ENCODE measurements around the gene UNC13D.
"Not testable (repeated sequence)": the region's sequence is repeated elsewhere in the genome, so short reads cannot be mapped to it uniquely, and the experiment has no call there.

UNC13D gene

DNA sequence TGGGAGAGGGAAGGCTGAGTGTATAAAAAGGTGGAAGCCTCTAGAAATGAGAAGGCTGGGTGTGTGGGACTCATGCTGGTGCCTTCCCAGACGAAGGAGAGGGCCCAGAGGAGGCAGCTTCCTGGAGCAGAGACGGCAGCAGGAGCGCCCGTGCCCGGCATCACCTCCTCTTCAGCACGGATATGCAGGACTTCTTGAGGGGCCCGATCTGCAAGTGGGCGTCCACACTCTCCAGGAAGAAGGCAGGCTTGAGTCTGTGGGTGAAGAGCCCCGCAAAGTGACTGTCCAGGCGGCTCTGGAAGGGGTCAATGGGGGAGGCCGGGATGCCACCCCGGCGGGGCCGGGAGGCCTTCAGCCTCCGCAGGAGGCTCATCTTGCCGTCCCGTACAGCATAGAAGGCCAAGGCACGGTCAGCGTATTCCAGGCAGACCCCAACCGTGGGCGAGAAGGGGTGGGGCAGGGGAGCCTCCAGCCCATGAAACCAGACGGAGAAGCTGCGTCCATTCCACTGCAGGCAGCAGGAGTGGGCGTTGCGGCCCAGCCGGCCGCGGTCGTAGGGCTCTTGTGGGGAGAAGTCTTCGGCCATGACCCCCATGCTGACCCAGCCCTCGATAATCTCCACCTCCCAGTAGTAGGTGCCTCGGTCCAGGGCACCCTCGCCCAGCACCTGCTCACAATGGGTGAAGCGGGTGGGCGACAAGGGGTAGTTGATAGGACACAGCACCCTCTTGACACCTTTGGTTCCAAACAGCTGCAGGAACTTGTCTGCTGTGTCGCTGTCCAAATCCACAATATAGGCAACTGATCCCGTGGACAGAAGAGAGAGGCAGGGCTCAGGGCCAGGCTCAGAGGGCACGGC lies 30.3 kb upstream of the UNC13D start:
- DNase-seq (ENCODE audit: low read depth) = no peak

DNA sequence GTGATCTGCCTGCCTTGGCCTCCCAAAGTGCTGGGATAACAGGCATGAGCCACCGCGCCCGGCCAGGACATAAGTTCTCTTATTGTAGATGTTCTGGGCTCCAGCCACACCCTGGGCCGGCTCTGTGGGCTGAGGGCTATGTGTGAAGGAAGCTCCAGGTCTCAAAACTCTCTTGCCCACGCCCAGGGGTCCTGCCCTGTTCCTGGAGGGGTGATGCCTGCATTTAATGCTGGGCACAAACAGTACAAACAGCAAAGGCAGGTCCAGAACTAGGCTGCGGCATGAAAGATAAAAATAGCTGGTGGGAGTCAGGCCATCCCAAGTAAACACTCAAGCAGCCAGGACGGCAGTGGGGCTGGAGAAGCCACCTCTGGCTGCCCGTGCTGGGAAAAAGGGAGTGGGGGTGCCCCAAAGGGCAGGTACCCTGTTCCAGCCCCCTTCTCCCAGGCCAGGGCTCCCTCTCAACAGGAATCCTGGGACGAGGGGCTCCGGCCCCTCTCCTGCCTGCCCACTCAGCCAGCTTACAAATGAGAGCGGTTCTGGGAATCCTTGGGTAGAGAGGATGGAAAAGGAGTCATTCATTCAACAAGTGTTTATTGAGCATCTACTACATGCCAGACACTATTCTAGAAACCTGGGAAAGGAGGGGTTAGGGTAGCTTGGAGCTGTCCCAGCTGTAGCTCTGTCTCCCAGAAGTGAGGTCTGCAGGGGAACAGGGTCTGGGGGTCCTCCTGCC lies 29.6 kb upstream of the UNC13D start:
- DNase-seq (ENCODE audit: low read depth) = no peak

DNA sequence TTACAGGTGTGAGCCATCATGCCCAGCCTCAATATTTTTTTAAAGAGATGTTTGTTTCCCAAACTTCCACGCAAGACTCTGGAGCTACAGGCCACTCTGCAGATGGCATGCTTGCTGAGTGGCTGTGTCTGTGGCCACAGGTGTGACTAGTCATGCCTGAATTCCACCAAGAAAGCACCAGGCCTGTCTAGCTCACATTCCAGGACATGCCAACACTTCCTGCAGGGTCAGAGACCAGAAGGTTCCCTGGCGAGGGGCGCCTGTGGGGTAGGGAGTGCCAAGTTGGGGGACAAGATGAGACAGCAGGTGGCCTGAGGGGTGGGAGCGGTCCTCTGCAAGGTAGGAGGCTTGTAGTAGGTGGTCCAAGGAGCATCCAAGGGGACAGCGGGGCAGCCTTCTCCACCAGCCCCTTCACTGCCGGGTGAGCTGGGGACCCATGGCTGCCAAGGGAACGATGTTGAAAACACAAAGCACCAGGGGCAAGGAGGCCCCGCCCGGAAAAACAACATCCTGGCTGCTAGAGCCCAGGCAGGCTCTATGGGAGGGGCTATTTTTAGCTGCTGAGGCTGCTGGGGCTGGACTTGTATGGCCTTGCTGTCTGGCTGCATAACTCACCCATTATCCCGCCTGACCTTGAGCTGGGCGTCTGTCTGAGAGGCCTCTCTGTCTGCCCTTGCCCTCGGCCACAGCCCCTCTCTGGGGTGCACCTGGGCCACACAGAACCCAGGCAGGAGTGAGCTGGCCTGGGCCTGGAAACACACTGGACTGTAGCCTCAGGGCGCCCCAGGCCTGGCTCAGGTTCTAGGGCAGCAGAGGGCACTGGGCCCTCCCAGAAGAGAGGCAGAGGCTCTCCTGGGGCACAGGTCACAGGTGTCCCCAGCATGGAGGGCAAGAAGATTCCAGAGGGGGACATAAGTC lies 28.5 kb upstream of the UNC13D start:
- peak; percentile 29 for DNase-seq (ENCODE audit: low read depth)

DNA sequence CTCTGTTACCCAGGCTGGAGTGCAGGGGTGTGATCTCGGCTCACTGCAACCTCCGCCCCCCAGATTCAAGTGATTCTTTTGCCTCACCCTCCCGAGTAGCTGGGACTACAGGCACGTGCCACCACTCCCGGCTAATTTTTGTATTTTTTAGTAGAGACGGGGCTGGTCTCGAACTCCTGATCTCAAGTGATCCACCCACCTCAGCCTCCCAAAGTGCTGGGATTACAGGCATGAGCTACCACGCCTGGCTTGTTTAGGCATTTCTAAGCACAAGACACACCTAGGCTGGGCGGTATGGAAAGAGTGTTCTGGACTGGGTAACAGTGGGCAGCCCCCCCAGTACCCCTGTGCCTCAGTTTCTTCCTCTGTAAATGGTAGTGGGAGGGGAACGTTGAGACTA lies 26.0 kb upstream of the UNC13D start:
- DNase-seq (ENCODE audit: low read depth) = not testable (repeated sequence)

DNA sequence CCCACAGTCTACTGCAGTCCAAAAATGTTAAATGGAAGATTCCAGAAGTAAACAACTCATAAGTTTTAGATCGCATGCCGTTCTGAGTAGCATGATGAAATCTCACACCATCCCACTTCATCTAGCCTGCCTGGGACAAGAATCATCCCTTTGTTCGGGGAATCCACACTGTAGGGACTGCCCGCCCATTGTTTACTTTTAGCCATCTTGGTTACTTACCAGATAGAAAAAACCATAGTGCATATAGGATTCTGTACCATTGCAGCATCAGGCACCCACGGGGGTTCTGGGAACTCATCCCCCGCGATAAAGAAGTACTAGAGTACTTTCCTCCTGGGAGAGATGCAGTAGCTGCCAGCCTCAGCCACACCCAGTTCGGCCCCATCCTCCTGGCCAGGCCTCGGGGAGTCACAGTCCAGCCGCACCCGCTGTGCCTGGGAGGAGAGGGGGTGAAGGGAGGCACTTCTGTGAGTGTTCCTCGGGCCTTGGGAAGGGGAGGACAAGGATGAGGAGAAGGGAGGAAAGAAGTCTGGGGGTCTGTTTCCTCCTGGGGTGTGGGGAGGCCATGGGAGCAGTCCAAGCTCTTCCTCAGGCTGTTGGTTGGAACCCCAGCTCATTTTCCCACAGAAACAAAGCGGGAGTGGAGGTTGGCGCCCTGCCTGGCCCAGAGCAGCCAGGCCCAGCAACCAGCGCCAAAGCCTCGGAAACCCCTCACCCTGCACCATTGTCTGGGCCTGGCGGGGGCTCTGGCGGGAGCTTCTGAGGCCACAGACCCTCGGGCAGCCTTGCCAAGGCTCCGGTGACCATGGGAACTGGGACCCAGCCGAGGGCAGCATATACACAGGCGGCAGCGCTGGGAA lies 25.3 kb upstream of the UNC13D start:
- DNase-seq (ENCODE audit: low read depth) = no peak

DNA sequence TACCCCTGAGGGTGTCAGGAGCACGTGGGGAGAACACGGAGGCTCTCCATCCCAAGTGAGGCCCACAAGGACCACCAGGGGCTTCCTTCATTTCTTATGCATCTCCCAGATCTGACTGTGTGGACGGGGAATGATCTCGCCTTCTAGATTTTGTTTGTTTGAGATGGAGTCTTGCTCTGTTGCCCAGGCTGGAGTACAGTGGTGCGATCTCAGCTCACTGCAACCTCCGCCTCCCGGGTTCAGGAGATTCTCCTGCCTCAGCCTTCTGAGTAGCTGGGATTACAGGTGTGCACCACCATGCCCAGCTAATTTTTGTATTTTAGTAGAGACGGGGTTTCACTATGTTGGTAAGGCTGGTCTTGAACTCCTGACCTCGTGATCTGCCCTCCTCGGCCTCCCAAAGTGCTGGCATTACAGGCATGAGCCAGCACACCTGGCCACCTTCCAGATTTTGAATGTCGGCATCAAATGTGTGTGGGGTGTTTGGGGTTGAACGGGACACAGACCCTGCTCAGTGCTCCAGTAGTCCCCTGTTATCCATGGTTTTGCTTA lies 24.6 kb upstream of the UNC13D start:
- not testable (repeated sequence) for DNase-seq (ENCODE audit: low read depth)

GRCh38 chr17:75865404-75866188 lies 21.4 kb upstream of the UNC13D start:
- not testable (repeated sequence) for DNase-seq (ENCODE audit: low read depth)

- DNase-seq (ENCODE audit: low read depth) = not testable (repeated sequence)
Measured at GRCh38 chr17:75864887-75865286, 20.7 kb upstream of the UNC13D start.

- peak; percentile 28 for DNase-seq (ENCODE audit: low read depth)
Measured at GRCh38 chr17:75864448-75864871, 20.3 kb upstream of the UNC13D start.

- no peak for DNase-seq (ENCODE audit: low read depth)
Measured at GRCh38 chr17:75861927-75862317, 17.7 kb upstream of the UNC13D start.

GRCh38 chr17:75859358-75859757 lies 15.2 kb upstream of the UNC13D start:
- not testable (repeated sequence) for DNase-seq (ENCODE audit: low read depth)

DNA sequence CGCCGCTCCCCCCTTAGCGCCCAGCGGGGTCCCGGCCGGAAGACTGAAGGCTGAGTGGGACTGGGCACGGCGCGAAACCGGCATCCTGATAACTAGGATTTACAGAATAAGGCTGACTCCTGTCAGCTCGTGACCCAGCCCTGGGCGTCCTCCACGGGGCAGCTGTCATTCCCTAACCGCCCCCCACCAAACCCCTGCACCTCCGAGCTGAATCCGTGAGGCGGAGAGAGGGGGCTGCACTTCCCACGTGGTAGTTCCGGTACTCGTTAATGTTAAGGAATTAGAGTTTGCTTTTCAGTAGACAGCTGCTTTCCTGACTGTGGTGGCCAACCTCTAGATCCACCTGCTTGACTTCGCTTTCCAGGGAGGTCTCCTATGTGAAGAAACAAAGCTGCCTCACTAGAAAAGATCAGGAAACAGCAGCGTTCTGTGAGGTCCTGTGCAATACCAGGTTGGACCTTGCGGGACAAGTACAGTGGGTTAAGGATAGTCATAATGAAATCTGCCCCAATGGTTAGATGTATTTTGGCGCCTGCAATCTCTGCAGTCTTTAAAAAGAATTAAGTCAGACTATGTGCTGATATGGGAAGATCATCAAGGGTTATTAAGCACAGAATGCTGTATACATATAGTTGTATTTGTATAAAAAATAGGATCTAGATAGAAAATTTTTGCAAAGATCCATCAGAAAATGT lies 12.0 kb upstream of the UNC13D start:
- DNase-seq (ENCODE audit: low read depth) = no peak

GRCh38 chr17:75855310-75856061 lies 11.3 kb upstream of the UNC13D start, which contains the start of gene WBP2:
Gene WBP2 (minus strand): TSS chr17:75855335. CDS start chr17:75855297, 38 bp downstream.
- peak; percentile 95 for DNase-seq (ENCODE audit: low read depth)

- DNase-seq (ENCODE audit: low read depth) = no peak
Measured at GRCh38 chr17:75854881-75855309, 10.7 kb upstream of the UNC13D start.

GRCh38 chr17:75854101-75854748 lies 10.0 kb upstream of the UNC13D start:
- no peak for DNase-seq (ENCODE audit: low read depth)

GRCh38 chr17:75853433-75853832 lies 9.2 kb upstream of the UNC13D start:
- DNase-seq (ENCODE audit: low read depth) = no peak

DNA sequence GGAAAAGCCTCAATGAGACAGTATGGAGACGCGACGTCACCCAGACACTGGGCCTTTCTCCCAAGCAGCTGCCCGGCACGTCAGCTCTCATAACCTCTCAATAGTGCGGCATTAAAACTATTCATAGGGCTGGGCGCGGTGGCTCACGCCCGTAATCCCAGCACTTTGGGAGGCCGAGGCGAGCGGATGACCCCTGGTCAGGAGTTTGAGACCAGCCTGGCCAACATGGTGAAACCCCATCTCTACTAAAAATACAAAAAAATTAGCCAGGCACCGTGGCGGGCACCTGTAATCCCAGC lies 7.4 kb upstream of the UNC13D start:
- not testable (repeated sequence) for DNase-seq (ENCODE audit: low read depth)

All from activated T-cell treated with anti-CD3 and anti-CD28 coated beads for 24 hours (primary cell).